Activated naive CD4-positive, alpha-beta T cell treated with anti-CD3 and anti-CD28 coated beads, Interleukin-2, amount 10 ng/mL, durations not matched to agents 7 days and 5 days (primary cell): ENCODE measurements around the gene SEPTIN11.

ENCODE experiments used
- CTCF ChIA-PET: fragments of 350-600 bp; sonication (Branson Sonifier 250); formaldehyde crosslinking; loops from one replicate; lab custom pipeline; 2021; ENCODE audit warnings: antibody characterized with exemption; lab: Charles Lee
- DNase-seq: peaks from one replicate; pipeline ENCODE4 v3.0.0-alpha.2; 2020
- H3K27ac Mint-ChIP-seq: one replicate; pipeline ENCODE4 v1.8.0; 2021; ENCODE audit warnings: mild to moderate bottlenecking, moderate library complexity, mixed read lengths
- H3K27me3 Mint-ChIP-seq: one replicate; pipeline ENCODE4 v1.8.0; 2021; ENCODE audit warnings: mild to moderate bottlenecking, mixed read lengths
- H3K36me3 Mint-ChIP-seq: one replicate; pipeline ENCODE4 v1.8.0; 2021; ENCODE audit warnings: mixed read lengths
- H3K4me1 Mint-ChIP-seq: one replicate; pipeline ENCODE4 v1.8.0; 2021; ENCODE audit warnings: mixed read lengths
- H3K4me3 Mint-ChIP-seq: one replicate; pipeline ENCODE4 v1.8.0; 2021; ENCODE audit warnings: mild to moderate bottlenecking, moderate library complexity, mixed read lengths
- H3K9me3 Mint-ChIP-seq: one replicate; pipeline ENCODE4 v1.8.0; 2021; ENCODE audit warnings: mixed read lengths

The SEPTIN11 gene

GRCh38 chr4:76949276-76950051 is at the start of gene SEPTIN11:
Gene SEPTIN11 (plus strand): TSS chr4:76949752. CDS start chr4:76949904, 152 bp downstream.
- H3K36me3 Mint-ChIP-seq, result peaks cover 5% of the 10 kb centered on the region
- peak; percentile 87 for DNase-seq
- H3K4me1 Mint-ChIP-seq, result peaks cover 15% of the 10 kb centered on the region
- no peaks in the 10 kb centered on the region for H3K9me3 Mint-ChIP-seq
- H3K27ac Mint-ChIP-seq, result peak within 1 kb of the TSS; percentile 62
- H3K27me3 Mint-ChIP-seq, result peaks cover 59% of the 10 kb centered on the region
- CTCF ChIA-PET, result interaction anchor here (1.5 kb wide), 1 partner anchor 95 kb away, joined by 3 read pairs; no protein-coding TSS in a partner anchor
- peak within 1 kb of the TSS; percentile 88 for H3K4me3 Mint-ChIP-seq

GRCh38 chr4:76902233-76902890 is 47.2 kb upstream of the SEPTIN11 start:
- Mint-ChIP-seq H3K4me1 (peaks cover 12% of the 10 kb centered on the region), H3K9me3 (no peaks in the 10 kb centered on the region), H3K4me3 (no peak overlapping the region), H3K36me3 (no peaks in the 10 kb centered on the region), H3K27me3 (peaks cover 35% of the 10 kb centered on the region), H3K27ac (no peak overlapping the region)
- CTCF ChIA-PET, result no interaction called here
- DNase-seq, result no peak

- DNase-seq, result no peak
- Mint-ChIP-seq H3K4me3 (no peak overlapping the region), H3K27me3 (peaks cover 23% of the 10 kb centered on the region), H3K9me3 (no peaks in the 10 kb centered on the region), H3K36me3 (no peaks in the 10 kb centered on the region), H3K27ac (no peak overlapping the region), H3K4me1 (no peaks in the 10 kb centered on the region)
- CTCF ChIA-PET, result no interaction called here
These were observed 44.8 kb upstream of the SEPTIN11 start for GRCh38 chr4:76904646-76905190.

- DNase-seq, result no peak
- Mint-ChIP-seq H3K9me3 (no peaks in the 10 kb centered on the region), H3K36me3 (no peaks in the 10 kb centered on the region), H3K27me3 (peaks cover 17% of the 10 kb centered on the region), H3K27ac (no peak overlapping the region), H3K4me1 (no peaks in the 10 kb centered on the region), H3K4me3 (no peak overlapping the region)
- CTCF ChIA-PET, result no interaction called here
These were observed 44.0 kb upstream of the SEPTIN11 start for GRCh38 chr4:76905521-76905920.

GRCh38 chr4:76909711-76910110 is 39.8 kb upstream of the SEPTIN11 start:
- no peaks in the 10 kb centered on the region for H3K9me3 Mint-ChIP-seq
- CTCF ChIA-PET, result no interaction called here
- peaks cover 17% of the 10 kb centered on the region for H3K27me3 Mint-ChIP-seq
- no peaks in the 10 kb centered on the region for H3K4me1 Mint-ChIP-seq
- H3K27ac Mint-ChIP-seq, result no peak overlapping the region
- H3K4me3 Mint-ChIP-seq, result no peak overlapping the region
- no peaks in the 10 kb centered on the region for H3K36me3 Mint-ChIP-seq
- no peak for DNase-seq

GRCh38 chr4:76920715-76921114 is 28.8 kb upstream of the SEPTIN11 start:
- DNase-seq, result no peak
- peaks cover 8% of the 10 kb centered on the region for H3K27me3 Mint-ChIP-seq
- H3K4me1 Mint-ChIP-seq, result no peaks in the 10 kb centered on the region
- no peaks in the 10 kb centered on the region for H3K36me3 Mint-ChIP-seq
- no peak overlapping the region for H3K4me3 Mint-ChIP-seq
- CTCF ChIA-PET, result no interaction called here
- H3K9me3 Mint-ChIP-seq, result no peaks in the 10 kb centered on the region
- no peak overlapping the region for H3K27ac Mint-ChIP-seq

- Mint-ChIP-seq H3K27me3 (peaks cover 12% of the 10 kb centered on the region), H3K4me1 (no peaks in the 10 kb centered on the region), H3K4me3 (no peak overlapping the region), H3K27ac (no peak overlapping the region), H3K36me3 (no peaks in the 10 kb centered on the region), H3K9me3 (no peaks in the 10 kb centered on the region)
- no peak for DNase-seq
- CTCF ChIA-PET, result no interaction called here
These were observed 25.8 kb upstream of the SEPTIN11 start for GRCh38 chr4:76923619-76924357.

GRCh38 chr4:76926841-76927240 is 22.7 kb upstream of the SEPTIN11 start:
- H3K9me3 Mint-ChIP-seq, result no peaks in the 10 kb centered on the region
- DNase-seq, result no peak
- peaks cover 11% of the 10 kb centered on the region for H3K27me3 Mint-ChIP-seq
- no peaks in the 10 kb centered on the region for H3K4me1 Mint-ChIP-seq
- H3K27ac Mint-ChIP-seq, result no peak overlapping the region
- no peak overlapping the region for H3K4me3 Mint-ChIP-seq
- CTCF ChIA-PET, result interaction anchor here (1.0 kb wide), 1 partner anchor 19 kb away, joined by 3 read pairs; no protein-coding TSS in a partner anchor
- no peaks in the 10 kb centered on the region for H3K36me3 Mint-ChIP-seq

GRCh38 chr4:76930685-76931084 is 18.9 kb upstream of the SEPTIN11 start:
- DNase-seq, result no peak
- no peaks in the 10 kb centered on the region for H3K4me1 Mint-ChIP-seq
- H3K9me3 Mint-ChIP-seq, result no peaks in the 10 kb centered on the region
- H3K27ac Mint-ChIP-seq, result no peak overlapping the region
- no peaks in the 10 kb centered on the region for H3K36me3 Mint-ChIP-seq
- H3K27me3 Mint-ChIP-seq, result peaks cover 14% of the 10 kb centered on the region
- no peak overlapping the region for H3K4me3 Mint-ChIP-seq
- CTCF ChIA-PET, result no interaction called here

GRCh38 chr4:76931087-76931486 is 18.5 kb upstream of the SEPTIN11 start:
- no peak for DNase-seq
- CTCF ChIA-PET, result no interaction called here
- Mint-ChIP-seq H3K27me3 (peaks cover 14% of the 10 kb centered on the region), H3K4me1 (no peaks in the 10 kb centered on the region), H3K9me3 (no peaks in the 10 kb centered on the region), H3K27ac (no peak overlapping the region), H3K4me3 (no peak overlapping the region), H3K36me3 (no peaks in the 10 kb centered on the region)

GRCh38 chr4:76931576-76932276 is 17.8 kb upstream of the SEPTIN11 start:
- peaks cover under 1% of the 10 kb centered on the region for H3K9me3 Mint-ChIP-seq
- H3K4me1 Mint-ChIP-seq, result peaks cover under 1% of the 10 kb centered on the region
- no peak overlapping the region for H3K4me3 Mint-ChIP-seq
- CTCF ChIA-PET, result no interaction called here
- DNase-seq, result no peak
- no peak overlapping the region for H3K27ac Mint-ChIP-seq
- H3K27me3 Mint-ChIP-seq, result peaks cover 14% of the 10 kb centered on the region
- no peaks in the 10 kb centered on the region for H3K36me3 Mint-ChIP-seq

GRCh38 chr4:76939184-76939583 is 10.4 kb upstream of the SEPTIN11 start:
- no peak for DNase-seq
- CTCF ChIA-PET, result no interaction called here
- Mint-ChIP-seq H3K27me3 (peaks cover 11% of the 10 kb centered on the region), H3K4me3 (no peak overlapping the region), H3K9me3 (peaks cover 2% of the 10 kb centered on the region), H3K36me3 (no peaks in the 10 kb centered on the region), H3K4me1 (peaks cover 5% of the 10 kb centered on the region), H3K27ac (no peak overlapping the region)

GRCh38 chr4:76943129-76943620 is 6.4 kb upstream of the SEPTIN11 start:
- no peaks in the 10 kb centered on the region for H3K4me1 Mint-ChIP-seq

More at GRCh38 chr4:76943129-76943620, 6.4 kb upstream of the SEPTIN11 start:
- DNase-seq, result no peak
- Mint-ChIP-seq H3K4me3 (no peak overlapping the region), H3K27ac (no peak overlapping the region), H3K27me3 (peaks cover 36% of the 10 kb centered on the region), H3K36me3 (no peaks in the 10 kb centered on the region), H3K9me3 (no peaks in the 10 kb centered on the region)
- CTCF ChIA-PET, result no interaction called here
